SK-N-MC (cell line): ENCODE data around the gene CTNNA3.

Experiments
- DNase-seq: peaks from one replicate; pipeline ENCODE4 v3.0.0-alpha.2; 2011; ENCODE audit warnings: low read depth, low spot score
- H3K27ac ChIP-seq: fragments of 200-600 bp; sonication (generic); 2 replicates; pipeline ENCODE4 v1.5.1; 2016; ENCODE audit warnings: mixed run types
- H3K36me3 ChIP-seq: fragments of 200-600 bp; sonication (generic); 2 replicates; pipeline ENCODE4 v1.6.1; 2017; ENCODE audit warnings: antibody characterized with exemption, low read length, mixed read lengths; ENCODE audit not compliant: insufficient read depth
- H3K4me3 ChIP-seq: fragments of 200-600 bp; sonication (generic); 2 replicates; pipeline ENCODE4 v1.5.1; 2016
- H3K9ac ChIP-seq: fragments of 200-600 bp; sonication (generic); 2 replicates; pipeline ENCODE4 v1.8.0; 2017; ENCODE audit warnings: mixed run types, mixed read lengths; ENCODE audit not compliant: insufficient read length
- H3K9me3 ChIP-seq: fragments of 200-600 bp; sonication (generic); 2 replicates; pipeline ENCODE4 v1.6.1; 2017; ENCODE audit warnings: low read depth, mild to moderate bottlenecking, antibody characterized with exemption, low read length, moderate library complexity, mixed read lengths
- EZH2 ChIP-seq: fragments of 200-600 bp; sonication (generic); IDR thresholded peaks from one replicate; pipeline ENCODE4 v1.6.1; 2017; ENCODE audit warnings: antibody characterized with exemption
- FOXP2 ChIP-seq: optimal IDR thresholded peaks from 2 replicates; pipeline ENCODE3; 2011; ENCODE audit warnings: mild to moderate bottlenecking, moderate library complexity; ENCODE audit not compliant: insufficient read depth; ENCODE audit errors: extremely low read length, control extremely low read depth
- POLR2AphosphoS5 ChIP-seq: IDR thresholded peaks from 2 replicates; pipeline ENCODE4 v1.6.1; 2012; ENCODE audit warnings: mild to moderate bottlenecking, low read depth, low read length, borderline replicate concordance

The CTNNA3 gene

DNA sequence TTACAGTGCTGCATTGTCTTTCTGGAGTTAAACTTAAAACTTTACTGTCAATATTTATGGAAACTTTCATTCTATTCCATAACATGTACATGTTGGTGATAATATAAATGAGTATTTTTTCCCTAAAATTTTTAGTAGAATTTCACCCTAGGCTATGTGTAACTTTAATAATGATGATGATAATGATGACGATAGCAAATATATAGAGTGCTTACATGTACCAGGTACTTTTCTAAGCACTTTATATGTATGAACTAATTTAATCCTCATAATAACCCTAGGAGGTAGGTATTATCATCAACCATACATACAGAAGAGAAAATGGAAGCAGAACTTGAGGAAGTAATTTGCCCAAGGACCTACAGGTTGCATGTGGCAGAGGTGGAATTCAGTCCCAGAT is 684.5 kb downstream of the CTNNA3 start:
- no peak overlapping the region for H3K4me3 ChIP-seq
- H3K9ac ChIP-seq, result no peak overlapping the region

GRCh38 chr10:67005981-67006380 is 690.0 kb downstream of the CTNNA3 start:
- Histone ChIP-seq H3K27ac (no peak overlapping the region), H3K9ac (no peak overlapping the region), H3K4me3 (no peak overlapping the region), H3K9me3 (no peaks in the 10 kb centered on the region), H3K36me3 (no peaks in the 10 kb centered on the region)
- TF ChIP-seq EZH2 (no peak), FOXP2 (no peak), POLR2AphosphoS5 (no peak)
- DNase-seq, result no peak

More for the DNA sequence above, 684.5 kb downstream of the CTNNA3 start:
- Histone ChIP-seq H3K9me3 (no peaks in the 10 kb centered on the region), H3K36me3 (no peaks in the 10 kb centered on the region), H3K27ac (no peak overlapping the region)
- no peak for DNase-seq
- TF ChIP-seq EZH2 (no peak), POLR2AphosphoS5 (no peak), FOXP2 (no peak)

- Histone ChIP-seq H3K36me3 (no peaks in the 10 kb centered on the region), H3K9ac (no peak overlapping the region), H3K27ac (no peak overlapping the region), H3K9me3 (no peaks in the 10 kb centered on the region), H3K4me3 (no peak overlapping the region)
- no peak for DNase-seq
- no peak for TF ChIP-seq FOXP2
- TF ChIP-seq POLR2AphosphoS5, result no peak
- TF ChIP-seq EZH2, result no peak
Observed at GRCh38 chr10:67004690-67005089, 691.3 kb downstream of the CTNNA3 start.

- Histone ChIP-seq H3K9me3 (no peaks in the 10 kb centered on the region), H3K36me3 (no peaks in the 10 kb centered on the region), H3K4me3 (no peak overlapping the region), H3K9ac (no peak overlapping the region), H3K27ac (no peak overlapping the region)
- DNase-seq, result no peak
- TF ChIP-seq POLR2AphosphoS5, result no peak
- no peak for TF ChIP-seq EZH2
- TF ChIP-seq FOXP2, result no peak
Observed at GRCh38 chr10:66999762-67000545, 696.0 kb downstream of the CTNNA3 start.

- Histone ChIP-seq H3K9ac (no peak overlapping the region), H3K36me3 (no peaks in the 10 kb centered on the region), H3K9me3 (no peaks in the 10 kb centered on the region), H3K27ac (no peak overlapping the region), H3K4me3 (no peak overlapping the region)
- TF ChIP-seq FOXP2, result no peak
- no peak for TF ChIP-seq EZH2
- TF ChIP-seq POLR2AphosphoS5, result no peak
- no peak for DNase-seq
Observed at GRCh38 chr10:66996996-66997395, 699.0 kb downstream of the CTNNA3 start.

- TF ChIP-seq EZH2 (no peak), POLR2AphosphoS5 (no peak), FOXP2 (no peak)
- Histone ChIP-seq H3K9me3 (no peaks in the 10 kb centered on the region), H3K27ac (no peak overlapping the region), H3K36me3 (no peaks in the 10 kb centered on the region), H3K9ac (no peak overlapping the region), H3K4me3 (no peak overlapping the region)
- DNase-seq, result no peak
Observed at GRCh38 chr10:66990143-66990830, 705.7 kb downstream of the CTNNA3 start.

- Histone ChIP-seq H3K36me3 (no peaks in the 10 kb centered on the region), H3K27ac (no peak overlapping the region), H3K9me3 (no peaks in the 10 kb centered on the region), H3K9ac (no peak overlapping the region), H3K4me3 (no peak overlapping the region)
- DNase-seq, result no peak
- TF ChIP-seq POLR2AphosphoS5, result no peak
- TF ChIP-seq FOXP2, result no peak
- no peak for TF ChIP-seq EZH2
Observed at GRCh38 chr10:66983475-66983818, 712.5 kb downstream of the CTNNA3 start.

DNA sequence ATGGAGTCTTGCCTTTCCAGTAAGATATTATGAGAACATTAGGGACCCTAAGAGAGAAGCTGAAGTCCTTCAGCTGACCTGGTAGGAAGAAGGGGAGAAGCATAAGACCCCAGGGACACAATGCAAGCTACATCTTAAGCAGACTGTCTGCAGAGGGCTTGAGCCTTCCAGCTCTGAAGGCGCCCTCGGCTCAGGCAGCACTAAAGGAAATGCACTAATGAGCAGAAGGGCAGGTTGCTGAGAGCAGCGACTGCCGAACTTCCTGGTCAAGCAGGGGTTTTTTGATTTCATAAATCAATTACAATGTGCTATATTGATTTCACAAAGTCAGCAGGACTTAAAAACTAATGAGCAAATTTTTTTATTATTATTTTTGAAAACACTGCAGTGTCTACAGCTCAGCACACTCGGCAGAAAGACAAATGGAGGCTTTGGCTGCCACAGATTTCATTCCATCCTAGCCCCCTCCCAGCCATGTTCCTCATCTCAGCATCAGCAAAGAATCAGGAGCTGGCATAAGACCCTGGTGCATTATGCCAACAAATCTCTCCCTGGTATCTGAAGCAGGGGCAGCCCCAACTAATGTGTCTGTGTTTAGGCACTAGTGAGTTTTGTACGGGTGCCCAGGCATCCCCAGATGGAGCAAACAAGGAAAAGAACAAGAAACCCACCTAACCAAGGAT is 713.1 kb downstream of the CTNNA3 start:
- Histone ChIP-seq H3K9ac (no peak overlapping the region), H3K27ac (no peak overlapping the region), H3K9me3 (no peaks in the 10 kb centered on the region), H3K36me3 (no peaks in the 10 kb centered on the region), H3K4me3 (no peak overlapping the region)
- TF ChIP-seq EZH2 (no peak), POLR2AphosphoS5 (no peak), FOXP2 (no peak)
- no peak for DNase-seq

GRCh38 chr10:66982053-66982420 is 714.0 kb downstream of the CTNNA3 start:
- Histone ChIP-seq H3K9ac (no peak overlapping the region), H3K36me3 (no peaks in the 10 kb centered on the region), H3K27ac (no peak overlapping the region), H3K9me3 (no peaks in the 10 kb centered on the region), H3K4me3 (no peak overlapping the region)
- TF ChIP-seq POLR2AphosphoS5, result no peak
- TF ChIP-seq FOXP2, result no peak
- no peak for TF ChIP-seq EZH2
- DNase-seq, result no peak
